ENCODE data around the gene IGFBP7. TPM values are rescaled to one million over a fixed set of nuclear protein-coding genes. Genes with fewer than 3 reads are reported as not detected.

The IGFBP7 gene
- total RNA-seq, 4 donors from 2014 or later = 117 to 241 (median 152) TPM

- intact Hi-C loops (cut with DNase I; ENCODE audit: low total_unique reads) = no loop called here
These were observed 47.5 kb upstream of the IGFBP7 start for GRCh38 chr4:57157596-57158137.

GRCh38 chr4:57156242-57156990 lies 46.2 kb upstream of the IGFBP7 start:
- no peak for DNase-seq
- in situ Hi-C loops (cut with MboI; ENCODE audit: low sequenced_read_pairs in 4 of 4) = no loop called here
- Histone ChIP-seq H3K4me3 (no peak overlapping the region), H3K27ac (no peak overlapping the region), H3K27me3 (peaks cover 0 to 3% (median 0%) of the 10 kb centered on the region in 3 donors), H3K36me3 (no peaks in the 10 kb centered on the region), H3K9me3 (no peaks in the 10 kb centered on the region), H3K4me1 (no peaks in the 10 kb centered on the region)
- intact Hi-C loops (cut with DNase I; ENCODE audit: low total_unique reads) = no loop called here
- ATAC-seq = no peak
- TF ChIP-seq POLR2A (IDR thresholded peaks at IDR 0.05) (no peak), CTCF (IDR thresholded peaks at IDR 0.05 in 4 of 5, conservative IDR thresholded peaks at IDR 0.05 in 1 of 5) (no peak)

More at GRCh38 chr4:57157596-57158137, 47.5 kb upstream of the IGFBP7 start:
- TF ChIP-seq CTCF (IDR thresholded peaks at IDR 0.05 in 4 of 5, conservative IDR thresholded peaks at IDR 0.05 in 1 of 5) = no peak
- no peak for TF ChIP-seq POLR2A (IDR thresholded peaks at IDR 0.05)
- H3K4me1 ChIP-seq = no peaks in the 10 kb centered on the region
- H3K27ac ChIP-seq = no peak overlapping the region
- H3K9me3 ChIP-seq = no peaks in the 10 kb centered on the region
- DNase-seq (no peak), ATAC-seq (no peak)
- in situ Hi-C loops (cut with MboI; ENCODE audit: low sequenced_read_pairs in 4 of 4) = no loop called here
- H3K27me3 ChIP-seq = peaks cover 0 to 3% (median 0%) of the 10 kb centered on the region in 3 donors
- H3K36me3 ChIP-seq = no peaks in the 10 kb centered on the region
- no peak overlapping the region for H3K4me3 ChIP-seq

GRCh38 chr4:57154926-57155325 lies 44.7 kb upstream of the IGFBP7 start:
- Histone ChIP-seq H3K4me3 (no peak overlapping the region), H3K27ac (no peak overlapping the region), H3K27me3 (peaks cover 0 to 3% (median 0%) of the 10 kb centered on the region in 3 donors), H3K36me3 (no peaks in the 10 kb centered on the region), H3K4me1 (no peaks in the 10 kb centered on the region), H3K9me3 (no peaks in the 10 kb centered on the region)
- intact Hi-C loops (cut with DNase I; ENCODE audit: low total_unique reads) (no loop called here), in situ Hi-C loops (cut with MboI; ENCODE audit: low sequenced_read_pairs in 4 of 4) (no loop called here)
- no peak for ATAC-seq
- no peak for DNase-seq
- no peak for TF ChIP-seq POLR2A (IDR thresholded peaks at IDR 0.05)
- no peak for TF ChIP-seq CTCF (IDR thresholded peaks at IDR 0.05 in 4 of 5, conservative IDR thresholded peaks at IDR 0.05 in 1 of 5)

- no peaks in the 10 kb centered on the region for H3K36me3 ChIP-seq
- H3K27me3 ChIP-seq = peaks cover 0 to 3% (median 0%) of the 10 kb centered on the region in 3 donors
- intact Hi-C loops (cut with DNase I; ENCODE audit: low total_unique reads) = no loop called here
- no peak overlapping the region for H3K27ac ChIP-seq
- no peaks in the 10 kb centered on the region for H3K4me1 ChIP-seq
- H3K9me3 ChIP-seq = no peaks in the 10 kb centered on the region
- ATAC-seq = no peak
- in situ Hi-C loops (cut with MboI; ENCODE audit: low sequenced_read_pairs in 4 of 4) = no loop called here
- TF ChIP-seq POLR2A (IDR thresholded peaks at IDR 0.05) (no peak), CTCF (IDR thresholded peaks at IDR 0.05 in 4 of 5, conservative IDR thresholded peaks at IDR 0.05 in 1 of 5) (no peak)
- no peak overlapping the region for H3K4me3 ChIP-seq
- no peak for DNase-seq
These were observed 44.0 kb upstream of the IGFBP7 start for GRCh38 chr4:57154191-57154590.

Measured in gastrocnemius medialis (tissue), 4 donors.